Measurements from ENCODE around the gene ERAP2. TPM values are rescaled to one million over a fixed set of nuclear protein-coding genes. Genes with fewer than 3 reads are reported as not detected.

Gene ERAP2
- total RNA-seq, 4 donors from 2014 or later, result 7.1 to 39.1 (median 33.1) TPM

- peak overlapping the region; percentile 97 to 99 (median 98) for H3K27ac ChIP-seq
- WGBS, 2 donors (ENCODE audit: low coverage in 1 of 2), result 0 to 1% methylated on average over 3 to 17 of the region's 27 CpGs
- H3K4me1 ChIP-seq, result peaks cover 14 to 51% (median 25%) of the 10 kb centered on the region in 4 donors
- H3K4me3 ChIP-seq, result peak overlapping the region; percentile 81 to 90 (median 88)
- in situ Hi-C loops (cut with MboI; ENCODE audit: low pct_ligation_motif_present in 1 of 4, low pct_unique_long_range_greater_than_20kb in 1 of 4, low sequenced_read_pairs in 3 of 4), result no loop called here
- TF ChIP-seq POLR2AphosphoS5 (IDR thresholded peaks at IDR 0.05) (peak in 2 of 3 donors; percentile 22 to 28), CTCF (IDR thresholded peaks at IDR 0.05) (no peak), POLR2A (IDR thresholded peaks at IDR 0.05) (peak; percentile 17), EP300 (IDR thresholded peaks at IDR 0.05; ENCODE audit: low read depth) (no peak)
- no peaks in the 10 kb centered on the region for H3K9me3 ChIP-seq
- DNase-seq, result peak; percentile 51
- no peaks in the 10 kb centered on the region for H3K36me3 ChIP-seq
- intact Hi-C loops (cut with DNase I; ENCODE audit: low total_unique reads), result no loop called here
- H3K27me3 ChIP-seq, result no peaks in the 10 kb centered on the region
These were observed 60.4 kb downstream of the ERAP2 start for GRCh38 chr5:96936431-96937320.

- H3K27me3 ChIP-seq, result no peaks in the 10 kb centered on the region
- H3K4me3 ChIP-seq, result no peak overlapping the region
- TF ChIP-seq EP300 (IDR thresholded peaks at IDR 0.05; ENCODE audit: low read depth) (no peak), POLR2A (IDR thresholded peaks at IDR 0.05) (no peak), CTCF (IDR thresholded peaks at IDR 0.05) (no peak), POLR2AphosphoS5 (IDR thresholded peaks at IDR 0.05) (no peak)
- in situ Hi-C loops (cut with MboI; ENCODE audit: low pct_ligation_motif_present in 1 of 4, low pct_unique_long_range_greater_than_20kb in 1 of 4, low sequenced_read_pairs in 3 of 4), result no loop called here
- intact Hi-C loops (cut with DNase I; ENCODE audit: low total_unique reads), result no loop called here
- no peaks in the 10 kb centered on the region for H3K36me3 ChIP-seq
- H3K9me3 ChIP-seq, result no peaks in the 10 kb centered on the region
- H3K4me1 ChIP-seq, result peaks cover 6 to 29% (median 14%) of the 10 kb centered on the region in 4 donors
- H3K27ac ChIP-seq, result no peak overlapping the region
- DNase-seq, result no peak
- 91 to 94% methylated on average over 3 of the region's 3 CpGs for WGBS, 2 donors (ENCODE audit: low coverage in 1 of 2)
These were observed 64.3 kb downstream of the ERAP2 start for GRCh38 chr5:96940586-96940985.

DNA sequence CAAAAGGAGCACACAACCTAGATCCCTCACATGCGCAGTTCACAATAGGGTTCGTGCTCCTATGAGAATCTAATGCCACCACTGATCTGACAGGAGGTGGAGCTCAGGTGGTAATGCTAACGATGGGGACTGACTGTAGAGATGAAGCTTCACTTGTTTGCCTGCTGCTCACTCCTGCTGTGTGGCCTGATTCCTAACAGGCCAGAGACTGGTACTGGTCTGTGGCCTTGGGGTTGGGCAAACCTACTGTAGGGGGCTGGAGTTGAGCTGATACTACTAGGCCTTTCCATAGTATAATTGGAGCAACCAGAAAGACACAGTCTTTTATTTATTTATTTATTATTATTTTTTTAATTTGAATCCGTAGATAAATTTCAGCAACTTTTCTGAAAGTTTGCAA, 64.8 kb downstream of the ERAP2 start:
- TF ChIP-seq EP300 (IDR thresholded peaks at IDR 0.05; ENCODE audit: low read depth), result no peak
- TF ChIP-seq CTCF (IDR thresholded peaks at IDR 0.05), result no peak
- no peak for TF ChIP-seq POLR2A (IDR thresholded peaks at IDR 0.05)
- no peak for TF ChIP-seq POLR2AphosphoS5 (IDR thresholded peaks at IDR 0.05)
- H3K27ac ChIP-seq, result no peak overlapping the region
- no peak overlapping the region for H3K4me3 ChIP-seq
- H3K9me3 ChIP-seq, result no peaks in the 10 kb centered on the region
- no peaks in the 10 kb centered on the region for H3K36me3 ChIP-seq
- DNase-seq, result no peak
- H3K4me1 ChIP-seq, result peaks cover 6 to 34% (median 14%) of the 10 kb centered on the region in 4 donors
- no peaks in the 10 kb centered on the region for H3K27me3 ChIP-seq
- intact Hi-C loops (cut with DNase I; ENCODE audit: low total_unique reads) (no loop called here), in situ Hi-C loops (cut with MboI; ENCODE audit: low pct_ligation_motif_present in 1 of 4, low pct_unique_long_range_greater_than_20kb in 1 of 4, low sequenced_read_pairs in 3 of 4) (no loop called here)
- WGBS, 2 donors (ENCODE audit: low coverage in 1 of 2), result 60 to 87% methylated on average over 2 to 4 of the region's 4 CpGs

- no peaks in the 10 kb centered on the region for H3K36me3 ChIP-seq
- DNase-seq, result no peak
- peaks cover 6 to 31% (median 13%) of the 10 kb centered on the region in 4 donors for H3K4me1 ChIP-seq
- in situ Hi-C loops (cut with MboI; ENCODE audit: low pct_ligation_motif_present in 1 of 4, low pct_unique_long_range_greater_than_20kb in 1 of 4, low sequenced_read_pairs in 3 of 4) (no loop called here), intact Hi-C loops (cut with DNase I; ENCODE audit: low total_unique reads) (no loop called here)
- no peaks in the 10 kb centered on the region for H3K9me3 ChIP-seq
- H3K4me3 ChIP-seq, result no peak overlapping the region
- TF ChIP-seq POLR2AphosphoS5 (IDR thresholded peaks at IDR 0.05) (no peak), POLR2A (IDR thresholded peaks at IDR 0.05) (no peak), CTCF (IDR thresholded peaks at IDR 0.05) (no peak), EP300 (IDR thresholded peaks at IDR 0.05; ENCODE audit: low read depth) (no peak)
- no peaks in the 10 kb centered on the region for H3K27me3 ChIP-seq
- WGBS, 2 donors (ENCODE audit: low coverage in 1 of 2), result 93 to 97% methylated on average over 6 to 9 of the region's 9 CpGs
- H3K27ac ChIP-seq, result no peak overlapping the region
These were observed 65.8 kb downstream of the ERAP2 start for GRCh38 chr5:96942078-96942477.

Measured in transverse colon (tissue), 4 donors.